Measurements from ENCODE around the gene ERC1.
"Not testable (repeated sequence)": the region's sequence is repeated elsewhere in the genome, so short reads cannot be mapped to it uniquely, and the experiment has no call there.

The ERC1 gene

GRCh38 chr12:1185460-1186182 lies 194.6 kb downstream of the ERC1 start:
- DNase-seq (ENCODE audit: low read depth in 2 of 2): no peak

GRCh38 chr12:1186298-1186697 lies 195.3 kb downstream of the ERC1 start:
- no peak for DNase-seq (ENCODE audit: low read depth in 2 of 2)

- no peak for DNase-seq (ENCODE audit: low read depth in 2 of 2)
Measured at GRCh38 chr12:1188016-1188415, 197.0 kb downstream of the ERC1 start.

- DNase-seq (ENCODE audit: low read depth in 2 of 2): no peak
Measured at GRCh38 chr12:1189163-1189562, 198.1 kb downstream of the ERC1 start.

GRCh38 chr12:1195513-1195912 lies 204.5 kb downstream of the ERC1 start:
- no peak for DNase-seq (ENCODE audit: low read depth in 2 of 2)

GRCh38 chr12:1197264-1198018 lies 206.4 kb downstream of the ERC1 start:
- no peak for DNase-seq (ENCODE audit: low read depth in 2 of 2)

GRCh38 chr12:1198854-1199253 lies 207.8 kb downstream of the ERC1 start:
- DNase-seq (ENCODE audit: low read depth in 2 of 2): not testable (repeated sequence)

GRCh38 chr12:1199700-1200099 lies 208.7 kb downstream of the ERC1 start:
- DNase-seq (ENCODE audit: low read depth in 2 of 2): no peak

GRCh38 chr12:1201030-1201429 lies 210.0 kb downstream of the ERC1 start:
- no peak for DNase-seq (ENCODE audit: low read depth in 2 of 2)

GRCh38 chr12:1201886-1202285 lies 210.9 kb downstream of the ERC1 start:
- no peak for DNase-seq (ENCODE audit: low read depth in 2 of 2)

- DNase-seq (ENCODE audit: low read depth in 2 of 2): no peak
Measured at GRCh38 chr12:1203735-1204019, 212.7 kb downstream of the ERC1 start.

- DNase-seq (ENCODE audit: low read depth in 2 of 2): no peak
Measured at GRCh38 chr12:1204581-1205121, 213.6 kb downstream of the ERC1 start.

GRCh38 chr12:1205512-1206060 lies 214.6 kb downstream of the ERC1 start:
- DNase-seq (ENCODE audit: low read depth in 2 of 2): no peak

GRCh38 chr12:1206118-1206734 lies 215.2 kb downstream of the ERC1 start:
- no peak for DNase-seq (ENCODE audit: low read depth in 2 of 2)

GRCh38 chr12:1207276-1207675 lies 216.3 kb downstream of the ERC1 start:
- no peak for DNase-seq (ENCODE audit: low read depth in 2 of 2)

- not testable (repeated sequence) for DNase-seq (ENCODE audit: low read depth in 2 of 2)
Measured at GRCh38 chr12:1208719-1209118, 217.7 kb downstream of the ERC1 start.

GRCh38 chr12:1212526-1212925 lies 221.5 kb downstream of the ERC1 start:
- DNase-seq (ENCODE audit: low read depth in 2 of 2): no peak

- peak; percentile 50 to 58 for DNase-seq (ENCODE audit: low read depth in 2 of 2)
Measured at GRCh38 chr12:1213205-1213604, 222.2 kb downstream of the ERC1 start.

GRCh38 chr12:1213618-1214205 lies 222.7 kb downstream of the ERC1 start:
- no peak for DNase-seq (ENCODE audit: low read depth in 2 of 2)

GRCh38 chr12:1216560-1216959 lies 225.5 kb downstream of the ERC1 start:
- DNase-seq (ENCODE audit: low read depth in 2 of 2): no peak

GRCh38 chr12:1217191-1217949 lies 226.3 kb downstream of the ERC1 start:
- DNase-seq (ENCODE audit: low read depth in 2 of 2): no peak
